HCT116 (cell line): ENCODE results near the gene UQCR11. TPM values are rescaled to one million over a fixed set of nuclear protein-coding genes. Genes with fewer than 3 reads are reported as not detected.

Source experiments
- ATAC-seq: fragments of 200-7000 bp; cut with Tn5 transposase; 2 replicates; pipeline ENCODE4 v1.9.1; 2020; ENCODE audit warnings: mild to moderate bottlenecking, moderate library complexity
- BruUV-seq: library from RNA; stranded (reverse); fragments of 400-500 nt; replicated peaks from 2 replicates; lab custom pipeline; 2021; lab: Mats Ljungman, UMichigan
- CTCF ChIA-PET: fragments of 300-600 bp; sonication (Branson Sonifier 250); formaldehyde crosslinking; loops from one replicate; lab custom pipeline; 2021; ENCODE audit warnings: antibody characterized with exemption; lab: Charles Lee
- POLR2A ChIA-PET: fragments of 300-600, 350-600 bp; sonication (Branson Sonifier 250); formaldehyde crosslinking; loops from one replicate; lab custom pipeline; 2021; ENCODE audit warnings: antibody characterized with exemption; lab: Charles Lee
- RAD21 ChIA-PET, 2 experiments: fragments of 300-600 bp; sonication (Branson Sonifier 250); formaldehyde crosslinking; loops; one replicate each; lab custom pipeline; 2023; ENCODE audit warnings: low total read pairs in 2 of 2; ENCODE audit not compliant: uncharacterized antibody in 2 of 2, unreplicated experiment in 2 of 2, low non-redundant PET in 1 of 2; lab: Charles Lee
- DNase-seq: peaks from one replicate; pipeline ENCODE4 v3.0.0-alpha.2; 2010; ENCODE audit warnings: low read depth, low spot score
- H2AFZ ChIP-seq: fragments of 200-600 bp; shearing (Covaris generic), sonication (generic); 2 replicates; pipeline ENCODE4 v1.6.1; 2017; ENCODE audit warnings: low read depth, mixed run types, mixed read lengths, antibody characterized with exemption, low read length; ENCODE audit not compliant: poor library complexity, severe bottlenecking
- H3K27ac ChIP-seq: 2 replicates; pipeline ENCODE4 v1.5.1; 2012; ENCODE audit warnings: low read depth, low read length
- H3K27me3 ChIP-seq: fragments of 200-600 bp; sonication (generic); 2 replicates; pipeline ENCODE4 v1.6.1; 2016; ENCODE audit warnings: mixed run types, low read length, mixed read lengths; ENCODE audit not compliant: insufficient read depth
- H3K36me3 ChIP-seq, 2 experiments: fragments of 200-500 bp in 1 of 2; fragments of 200-600 bp in 1 of 2; sonication (Bioruptor generic) in 1 of 2; sonication (generic) in 1 of 2; 2 replicates each; pipeline versions ENCODE4 v1.5.1 to v1.6.1; 2014 to 2016; ENCODE audit warnings: low read length in 2 of 2, inconsistent platforms in 1 of 2, mixed read lengths in 1 of 2, mixed run types in 1 of 2; ENCODE audit not compliant: insufficient read depth in 2 of 2, control insufficient read depth in 1 of 2
- H3K4me1 ChIP-seq, 2 experiments: fragments of 200-600 bp in 1 of 2; sonication (generic) in 1 of 2; 2 replicates each; pipeline versions ENCODE4 v1.5.1 to v1.6.1; 2012 to 2017; ENCODE audit warnings: low read length in 2 of 2, inconsistent platforms in 1 of 2, mild to moderate bottlenecking in 1 of 2, mixed read lengths in 1 of 2, mixed run types in 1 of 2, moderate library complexity in 1 of 2; ENCODE audit not compliant: insufficient read depth in 2 of 2, control insufficient read depth in 1 of 2
- H3K4me2 ChIP-seq: fragments of 200-600 bp; sonication (generic); 2 replicates; pipeline ENCODE4 v1.6.1; 2017; ENCODE audit warnings: mixed run types, low read length, mixed read lengths
- H3K4me3 ChIP-seq, 2 experiments: fragments of 200-600 bp in 1 of 2; sonication (generic) in 1 of 2; replicated peaks in 1 of 2; 2 replicates each; pipeline ENCODE4 v1.5.1; 2011 to 2016; ENCODE audit warnings: low read length in 2 of 2, control low read depth in 1 of 2, low read depth in 1 of 2, mild to moderate bottlenecking in 1 of 2, mixed read lengths in 1 of 2, mixed run types in 1 of 2
- H3K79me2 ChIP-seq: fragments of 200-600 bp; sonication (generic); 2 replicates; pipeline ENCODE4 v1.6.1; 2017; ENCODE audit warnings: mild to moderate bottlenecking, mixed run types, low read length, moderate library complexity, mixed read lengths; ENCODE audit not compliant: insufficient read depth
- H3K9ac ChIP-seq: fragments of 200-600 bp; sonication (generic); 2 replicates; pipeline ENCODE4 v1.6.1; 2016; ENCODE audit warnings: low read length, mixed read lengths
- H3K9me2 ChIP-seq: fragments of 200-600 bp; sonication (generic), shearing (Covaris generic); 2 replicates; pipeline ENCODE4 v1.6.1; 2017; ENCODE audit warnings: mixed run types, mild to moderate bottlenecking, moderate library complexity; ENCODE audit not compliant: insufficient read depth
- H3K9me3 ChIP-seq, 2 experiments: fragments of 200-500 bp in 1 of 2; fragments of 200-600 bp in 1 of 2; sonication (Bioruptor generic) in 1 of 2; sonication (generic) in 1 of 2; 2 replicates each; pipeline ENCODE4 v1.6.1; 2014 to 2017; ENCODE audit warnings: low read length in 2 of 2, mixed read lengths in 2 of 2, inconsistent platforms in 1 of 2, low read depth in 1 of 2, mild to moderate bottlenecking in 1 of 2, mixed run types in 1 of 2, moderate library complexity in 1 of 2; ENCODE audit not compliant: control insufficient read depth in 1 of 2, insufficient read depth in 1 of 2
- H4K20me1 ChIP-seq: fragments of 200-600 bp; sonication (generic), shearing (Covaris generic); 2 replicates; pipeline ENCODE4 v1.6.1; 2017; ENCODE audit warnings: mixed run types, mild to moderate bottlenecking, moderate library complexity; ENCODE audit not compliant: insufficient read depth
- EZH2phosphoT487 ChIP-seq: fragments of 200-600 bp; IDR thresholded peaks from 2 replicates; pipeline ENCODE4 v1.6.1; 2018; ENCODE audit warnings: antibody characterized with exemption, borderline replicate concordance
- RAD21 ChIP-seq: IDR thresholded peaks from 2 replicates; pipeline ENCODE4 v1.6.1; 2012; ENCODE audit warnings: low read depth, mild to moderate bottlenecking
- REST ChIP-seq: IDR thresholded peaks from 2 replicates; pipeline ENCODE4 v1.6.1; 2012; ENCODE audit warnings: low read depth
- SP1 ChIP-seq: IDR thresholded peaks from 2 replicates; pipeline ENCODE4 v1.6.1; 2012; ENCODE audit warnings: low read depth
- YY1 ChIP-seq: IDR thresholded peaks from 2 replicates; pipeline ENCODE4 v1.6.1; 2011; ENCODE audit warnings: low read length, low read depth, moderate library complexity, mild to moderate bottlenecking; ENCODE audit not compliant: insufficient replicate concordance; ENCODE audit errors: extremely low read depth
- intact Hi-C: fragments of 100-400 bp; cut with micrococcal nuclease; formaldehyde crosslinking; loops from 2 replicates; pipeline ENCODE4 v1.10.0; 2022
- total RNA-seq: library from RNA; stranded (reverse); gene quantifications from one replicate; pipeline ENCODE4 v1.2.1, GENCODE V29; 2021; ENCODE audit not compliant: unreplicated experiment

Gene UQCR11
- total RNA-seq, 1 experiment from 2014 or later, result 303 TPM

- DNase-seq (no peak), ATAC-seq (no peak)
- H3K4me1 ChIP-seq, result peaks cover 3 to 15% of the 10 kb centered on the region in 2 experiments; a peak in 3 of 4 replicates
- no TSS peak for BruUV-seq
- ChIA-PET CTCF (no interaction called here), POLR2A (no interaction called here), RAD21 (no interaction called here)
- no peaks in the 10 kb centered on the region for H3K9me2 ChIP-seq
- H3K4me2 ChIP-seq, result no peak overlapping the region
- no peak overlapping the region for H3K9ac ChIP-seq
- no peak for TF ChIP-seq EZH2phosphoT487
- TF ChIP-seq SP1, result no peak
- TF ChIP-seq REST, result no peak
- TF ChIP-seq RAD21, result no peak
- TF ChIP-seq YY1, result no peak
- no peaks in the 10 kb centered on the region for H3K9me3 ChIP-seq
- H2AFZ ChIP-seq, result no peak overlapping the region
- no peak overlapping the region for H3K4me3 ChIP-seq
- H3K27ac ChIP-seq, result no peak overlapping the region
- peaks cover 30 to 36% of the 10 kb centered on the region in 2 experiments; a peak in 3 of 4 replicates for H3K36me3 ChIP-seq
- intact Hi-C loops, result no loop called here
- H4K20me1 ChIP-seq, result no peaks in the 10 kb centered on the region
- no peaks in the 10 kb centered on the region for H3K27me3 ChIP-seq
- H3K79me2 ChIP-seq, result peaks cover 9% of the 10 kb centered on the region; the same call in 1 of the 2 replicates
These were observed 7.1 kb upstream of the UQCR11 start for GRCh38 chr19:1612114-1613086.
